ENCODE measurements around the gene ASPSCR1. TPM values are rescaled to one million over a fixed set of nuclear protein-coding genes. Genes with fewer than 3 reads are reported as not detected.

Gene ASPSCR1
- total and polyA plus RNA-seq, 2 of the 13 experiments (the other 11 are each of a cell fraction or from before 2014, with no cell fraction given) = 274 to 314 TPM

GRCh38 chr17:81962499-81963441 is 14.7 kb upstream of the ASPSCR1 start (continued):
- TF ChIP-seq ZBTB40 (IDR thresholded peaks at IDR 0.05) (no peak), ZBTB40 (CRISPR knock-in tag; IDR thresholded peaks at IDR 0.05) (no peak), ZBTB37 (CRISPR knock-in tag; IDR thresholded peaks at IDR 0.05) (peak; percentile 33; the same call in 1 of the 2 replicates), U2AF1 (optimal IDR thresholded peaks at IDR 0.05; ENCODE audit: low read depth, low read length) (no peak), CERS6 (CRISPR knock-in tag; IDR thresholded peaks at IDR 0.05) (no peak), SIN3A (IDR thresholded peaks at IDR 0.05; ENCODE audit: borderline replicate concordance, low read depth, low read length) (no peak; the same call in 1 of the 2 replicates), ZNF563 (CRISPR knock-in tag; IDR thresholded peaks at IDR 0.05) (0 out of 2 replicates have a peak, but pooled peaks have one; percentile 28), SNAI1 (CRISPR knock-in tag; IDR thresholded peaks at IDR 0.05; ENCODE audit: borderline replicate concordance) (no peak), GTF3A (CRISPR knock-in tag; conservative IDR thresholded peaks at IDR 0.05) (0 out of 2 replicates have a peak, but pooled peaks have one; percentile 24), ZBTB42 (CRISPR knock-in tag; IDR thresholded peaks at IDR 0.05) (peak; percentile 33; the same call in 1 of the 2 replicates), SMAD1 (CRISPR knock-in tag; IDR thresholded peaks at IDR 0.05; ENCODE audit: borderline replicate concordance, low read depth) (no peak), MTF1 (CRISPR knock-in tag; IDR thresholded peaks at IDR 0.05) (no peak), ZNF280D (CRISPR knock-in tag; IDR thresholded peaks at IDR 0.05) (0 out of 2 replicates have a peak, but pooled peaks have one; percentile 52)
